ENCODE data around the gene CGB1. TPM values are rescaled to one million over a fixed set of nuclear protein-coding genes. Genes with fewer than 3 reads are reported as not detected.

The CGB1 gene
- total and polyA plus RNA-seq, 2 of the 13 experiments (the other 11 are each of a cell fraction or from before 2014, with no cell fraction given): not detected

GRCh38 chr19:49085020-49085867 is 48.5 kb upstream of the CGB1 start, which contains the start of gene SNRNP70 (continued):
- TF ChIP-seq ZBTB25 (CRISPR knock-in tag; IDR thresholded peaks at IDR 0.05): 0 out of 2 replicates have a peak, but pooled peaks have one; percentile 38
- TF ChIP-seq ZNF329 (CRISPR knock-in tag; IDR thresholded peaks at IDR 0.05; ENCODE audit: low read depth): no peak
- 0 out of 2 replicates have a peak, but pooled peaks have one; percentile 11 for TF ChIP-seq ZNF3 (CRISPR knock-in tag; IDR thresholded peaks at IDR 0.05)
- TF ChIP-seq, protein P1, sequence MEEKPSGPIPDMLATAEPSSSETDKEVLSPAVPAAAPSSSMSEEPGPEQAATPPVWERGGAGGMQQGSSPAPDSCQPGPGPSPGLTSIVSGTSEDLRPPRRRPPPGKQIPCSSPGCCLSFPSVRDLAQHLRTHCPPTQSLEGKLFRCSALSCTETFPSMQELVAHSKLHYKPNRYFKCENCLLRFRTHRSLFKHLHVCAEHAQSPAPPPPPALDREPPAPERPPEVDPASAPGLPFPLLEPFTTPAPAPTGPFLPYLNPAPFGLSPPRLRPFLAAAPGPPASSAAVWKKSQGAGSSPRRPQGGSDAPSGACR (CRISPR knock-in tag; IDR thresholded peaks at IDR 0.05): peak; percentile 83
- TF ChIP-seq, protein P2, sequence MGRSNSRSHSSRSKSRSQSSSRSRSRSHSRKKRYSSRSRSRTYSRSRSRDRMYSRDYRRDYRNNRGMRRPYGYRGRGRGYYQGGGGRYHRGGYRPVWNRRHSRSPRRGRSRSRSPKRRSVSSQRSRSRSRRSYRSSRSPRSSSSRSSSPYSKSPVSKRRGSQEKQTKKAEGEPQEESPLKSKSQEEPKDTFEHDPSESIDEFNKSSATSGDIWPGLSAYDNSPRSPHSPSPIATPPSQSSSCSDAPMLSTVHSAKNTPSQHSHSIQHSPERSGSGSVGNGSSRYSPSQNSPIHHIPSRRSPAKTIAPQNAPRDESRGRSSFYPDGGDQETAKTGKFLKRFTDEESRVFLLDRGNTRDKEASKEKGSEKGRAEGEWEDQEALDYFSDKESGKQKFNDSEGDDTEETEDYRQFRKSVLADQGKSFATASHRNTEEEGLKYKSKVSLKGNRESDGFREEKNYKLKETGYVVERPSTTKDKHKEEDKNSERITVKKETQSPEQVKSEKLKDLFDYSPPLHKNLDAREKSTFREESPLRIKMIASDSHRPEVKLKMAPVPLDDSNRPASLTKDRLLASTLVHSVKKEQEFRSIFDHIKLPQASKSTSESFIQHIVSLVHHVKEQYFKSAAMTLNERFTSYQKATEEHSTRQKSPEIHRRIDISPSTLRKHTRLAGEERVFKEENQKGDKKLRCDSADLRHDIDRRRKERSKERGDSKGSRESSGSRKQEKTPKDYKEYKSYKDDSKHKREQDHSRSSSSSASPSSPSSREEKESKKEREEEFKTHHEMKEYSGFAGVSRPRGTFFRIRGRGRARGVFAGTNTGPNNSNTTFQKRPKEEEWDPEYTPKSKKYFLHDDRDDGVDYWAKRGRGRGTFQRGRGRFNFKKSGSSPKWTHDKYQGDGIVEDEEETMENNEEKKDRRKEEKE (IDR thresholded peaks at IDR 0.05): no peak
- TF ChIP-seq ZNF468 (CRISPR knock-in tag; IDR thresholded peaks at IDR 0.05): no peak
- TF ChIP-seq SRSF1 (optimal IDR thresholded peaks at IDR 0.05; ENCODE audit: low read depth, low read length): peak; percentile 81
- TF ChIP-seq KDM5A (IDR thresholded peaks at IDR 0.05; ENCODE audit: borderline replicate concordance, low read length): peak; percentile 76
- peak; percentile 78 for TF ChIP-seq FOXK2 (IDR thresholded peaks at IDR 0.05)
- 0 out of 2 replicates have a peak, but pooled peaks have one; percentile 8 for TF ChIP-seq ZMAT3 (CRISPR knock-in tag; conservative IDR thresholded peaks at IDR 0.05)
- TF ChIP-seq ZNF766 (CRISPR knock-in tag; IDR thresholded peaks at IDR 0.05; ENCODE audit: borderline replicate concordance): peak; percentile 67; the same call in 1 of the 2 replicates
- no peak for TF ChIP-seq MLX (CRISPR knock-in tag; IDR thresholded peaks at IDR 0.05)
- no peak for TF ChIP-seq PTBP1 (IDR thresholded peaks at IDR 0.05; ENCODE audit: low read depth, low read length, poor library complexity, severe bottlenecking)
- no peak; the same call in 1 of the 2 replicates for TF ChIP-seq HNF1A (IDR thresholded peaks at IDR 0.05; ENCODE audit: low read depth)
- TF ChIP-seq HNF1A (CRISPR knock-in tag; IDR thresholded peaks at IDR 0.05; ENCODE audit: borderline replicate concordance): no peak; the same call in 1 of the 2 replicates
- TF ChIP-seq, protein P3, sequence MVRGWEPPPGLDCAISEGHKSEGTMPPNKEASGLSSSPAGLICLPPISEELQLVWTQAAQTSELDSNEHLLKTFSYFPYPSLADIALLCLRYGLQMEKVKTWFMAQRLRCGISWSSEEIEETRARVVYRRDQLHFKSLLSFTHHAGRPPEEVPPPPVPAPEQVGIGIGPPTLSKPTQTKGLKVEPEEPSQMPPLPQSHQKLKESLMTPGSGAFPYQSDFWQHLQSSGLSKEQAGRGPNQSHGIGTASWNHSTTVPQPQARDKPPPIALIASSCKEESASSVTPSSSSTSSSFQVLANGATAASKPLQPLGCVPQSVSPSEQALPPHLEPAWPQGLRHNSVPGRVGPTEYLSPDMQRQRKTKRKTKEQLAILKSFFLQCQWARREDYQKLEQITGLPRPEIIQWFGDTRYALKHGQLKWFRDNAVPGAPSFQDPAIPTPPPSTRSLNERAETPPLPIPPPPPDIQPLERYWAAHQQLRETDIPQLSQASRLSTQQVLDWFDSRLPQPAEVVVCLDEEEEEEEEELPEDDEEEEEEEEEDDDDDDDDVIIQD (CRISPR knock-in tag; IDR thresholded peaks at IDR 0.05; ENCODE audit: low read depth): no peak; the same call in 1 of the 2 replicates
- 0 out of 2 replicates have a peak, but pooled peaks have one; percentile 36 for TF ChIP-seq NCOA5 (CRISPR knock-in tag; IDR thresholded peaks at IDR 0.05)
- no peak for TF ChIP-seq KLF13 (CRISPR knock-in tag; IDR thresholded peaks at IDR 0.05)
